BJ (cell line): ENCODE results near the gene TMEM92. TPM values are rescaled to one million over a fixed set of nuclear protein-coding genes. Genes with fewer than 3 reads are reported as not detected.

Source experiments
- CTCF ChIA-PET: fragments of 350-600 bp; formaldehyde crosslinking; extraction: SDS; loops from one replicate; lab custom pipeline; 2021; ENCODE audit warnings: antibody characterized with exemption, inconsistent platforms; lab: Yijun Ruan, JAX
- POLR2A ChIA-PET: fragments of 300-600 bp; sonication (Branson Sonifier 250); formaldehyde crosslinking; extraction: SDS; loops from one replicate; lab custom pipeline; 2021; ENCODE audit warnings: antibody characterized with exemption; lab: Charles Lee
- DNase-seq: peaks from one replicate; pipeline ENCODE4 v3.0.0-alpha.2; 2011; ENCODE audit warnings: low read depth
- H3K27me3 ChIP-seq: 2 replicates; pipeline ENCODE4 v1.6.0; 2011; ENCODE audit warnings: low read length; ENCODE audit not compliant: control insufficient read depth, insufficient read depth
- H3K36me3 ChIP-seq: 2 replicates; pipeline ENCODE4 v1.5.1; 2011; ENCODE audit warnings: low read length; ENCODE audit not compliant: control insufficient read depth, insufficient read depth
- H3K4me3 ChIP-seq: 2 replicates; pipeline ENCODE4 v1.5.1; 2011; ENCODE audit warnings: low read depth, mild to moderate bottlenecking, control low read depth, low read length
- CTCF ChIP-seq: IDR thresholded peaks from 2 replicates; pipeline ENCODE4 v1.5.1; 2011; ENCODE audit warnings: low read depth, mild to moderate bottlenecking, control low read depth, inconsistent platforms, low read length, moderate library complexity; ENCODE audit not compliant: insufficient read depth
- polyA plus RNA-seq: library from polyadenylated mRNA; depleted of rRNA; stranded (reverse); fragments of >200 nt; gene quantifications from 2 replicates; pipeline ENCODE4 v1.2.3, GENCODE V29; 2011

Gene TMEM92
- polyA plus RNA-seq, 1 experiment: 0.67 TPM

DNA sequence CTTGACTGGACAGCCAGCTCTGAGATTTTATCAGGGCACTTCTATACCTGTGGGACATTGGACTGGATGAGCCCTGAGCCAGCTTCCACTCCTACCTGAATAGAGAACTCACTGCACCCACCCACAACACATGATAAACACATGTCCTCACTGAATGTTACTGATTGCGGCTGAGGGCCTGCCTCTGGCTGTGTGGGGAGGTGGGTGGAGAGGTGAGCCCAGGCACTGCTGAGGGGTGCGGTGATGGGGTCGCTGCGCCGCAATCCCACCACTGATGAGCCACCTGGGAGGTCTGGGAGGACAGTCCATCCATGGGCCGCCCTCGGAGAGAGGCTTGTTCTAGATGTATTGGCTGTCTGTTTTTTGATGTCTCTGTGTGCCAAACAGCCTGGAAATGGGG lies 5.4 kb downstream of the TMEM92 start:
- Histone ChIP-seq H3K36me3 (peaks cover 5% of the 10 kb centered on the region), H3K4me3 (no peak overlapping the region), H3K27me3 (no peaks in the 10 kb centered on the region)
- ChIA-PET POLR2A (interaction anchor here (0.6 to 0.7 kb wide), 2 partner anchors 70 to 72 kb away, joined by 3 to 7 read pairs; no protein-coding TSS in a partner anchor), CTCF (interaction anchor here (0.7 to 18.7 kb wide), 6 partner anchors 10 to 118 kb away, joined by 4 to 515 read pairs (median 12); partner anchors contain the start of gene COL1A1)
- TF ChIP-seq CTCF: no peak
- no peak for DNase-seq

GRCh38 chr17:50280068-50280467 lies 5.8 kb downstream of the TMEM92 start:
- Histone ChIP-seq H3K36me3 (peaks cover 5% of the 10 kb centered on the region), H3K4me3 (no peak overlapping the region), H3K27me3 (no peaks in the 10 kb centered on the region)
- ChIA-PET CTCF (interaction anchor here (2.0 to 3.4 kb wide), 4 partner anchors 11 to 119 kb away, joined by 6 to 14 read pairs (median 11); no protein-coding TSS in a partner anchor), POLR2A (no interaction called here)
- DNase-seq: no peak
- no peak for TF ChIP-seq CTCF

DNA sequence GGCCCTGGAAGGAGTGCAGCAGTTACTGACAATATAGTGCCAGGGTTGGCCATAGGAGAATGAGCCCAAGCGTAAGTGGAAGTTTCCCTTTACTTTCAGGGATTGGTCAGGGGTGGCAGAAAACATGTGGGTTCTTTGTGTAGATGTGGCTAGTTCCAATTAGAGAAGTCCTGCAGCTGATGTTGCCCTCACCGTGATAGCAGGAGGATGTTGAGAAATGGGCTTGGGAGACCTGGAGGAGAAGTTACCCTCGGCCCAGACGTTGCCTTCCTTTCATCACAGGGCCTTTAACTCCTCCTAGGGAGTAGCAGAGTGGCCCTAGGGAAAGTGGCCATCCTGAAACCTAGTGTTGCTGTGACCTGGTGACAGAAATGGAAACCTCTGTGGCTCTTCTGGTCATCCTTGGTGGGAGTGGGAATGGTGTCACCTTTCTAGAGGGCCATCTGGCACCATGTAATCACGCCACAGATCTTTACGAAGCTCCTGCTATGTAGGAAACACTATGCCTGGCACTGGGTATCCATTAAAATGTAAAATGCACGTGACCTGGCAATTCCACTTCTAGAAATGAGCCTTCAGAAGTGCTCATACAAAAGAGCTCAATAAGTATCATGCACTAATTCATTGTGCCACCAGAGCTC lies 6.7 kb downstream of the TMEM92 start:
- no peak for TF ChIP-seq CTCF
- H3K36me3 ChIP-seq: peaks cover 6% of the 10 kb centered on the region
- POLR2A ChIA-PET: no interaction called here
- CTCF ChIA-PET: interaction anchor here (0.6 to 3.4 kb wide), 7 partner anchors 9 to 134 kb away, joined by 3 to 11 read pairs (median 4); partner anchors contain the start of gene COL1A1
- no peak overlapping the region for H3K4me3 ChIP-seq
- H3K27me3 ChIP-seq: no peaks in the 10 kb centered on the region
- no peak for DNase-seq

DNA sequence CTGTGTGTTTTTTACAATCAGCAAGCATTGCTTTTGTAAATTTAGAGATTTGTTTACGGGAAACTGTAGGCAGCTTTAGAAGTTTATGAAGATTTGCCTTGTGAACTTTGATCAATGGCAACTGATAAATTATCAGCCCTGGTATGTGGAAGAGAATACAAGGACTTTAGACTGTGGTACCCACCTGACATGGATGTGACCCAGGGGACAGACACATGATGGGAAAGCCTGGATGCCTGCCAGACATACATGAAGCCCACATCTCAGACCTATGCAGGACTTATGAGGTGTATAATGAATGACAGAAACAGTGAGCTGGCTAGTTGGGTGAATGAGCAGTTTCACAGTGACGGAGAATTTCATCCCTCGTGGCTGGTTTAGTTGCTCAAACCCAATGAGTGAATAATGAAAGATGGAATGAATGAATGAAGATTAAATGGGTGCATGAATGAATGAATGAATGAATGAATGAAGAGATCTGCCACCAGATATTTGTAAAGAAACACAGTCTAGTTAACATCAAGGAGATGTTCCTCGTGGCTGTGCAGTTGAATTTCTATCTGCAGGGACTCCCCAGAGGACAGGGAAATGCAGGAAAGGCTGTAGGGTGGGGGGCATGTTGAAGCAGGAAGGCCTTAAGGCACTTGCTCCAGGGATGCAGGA lies 7.6 kb downstream of the TMEM92 start:
- H3K36me3 ChIP-seq: peaks cover 6% of the 10 kb centered on the region
- no peak overlapping the region for H3K4me3 ChIP-seq
- POLR2A ChIA-PET: no interaction called here
- DNase-seq: no peak
- no peaks in the 10 kb centered on the region for H3K27me3 ChIP-seq
- CTCF ChIA-PET: interaction anchor here (0.7 to 3.4 kb wide), 9 partner anchors 10 to 167 kb away, joined by 3 to 11 read pairs (median 4); partner anchors contain the start of gene COL1A1
- no peak for TF ChIP-seq CTCF

DNA sequence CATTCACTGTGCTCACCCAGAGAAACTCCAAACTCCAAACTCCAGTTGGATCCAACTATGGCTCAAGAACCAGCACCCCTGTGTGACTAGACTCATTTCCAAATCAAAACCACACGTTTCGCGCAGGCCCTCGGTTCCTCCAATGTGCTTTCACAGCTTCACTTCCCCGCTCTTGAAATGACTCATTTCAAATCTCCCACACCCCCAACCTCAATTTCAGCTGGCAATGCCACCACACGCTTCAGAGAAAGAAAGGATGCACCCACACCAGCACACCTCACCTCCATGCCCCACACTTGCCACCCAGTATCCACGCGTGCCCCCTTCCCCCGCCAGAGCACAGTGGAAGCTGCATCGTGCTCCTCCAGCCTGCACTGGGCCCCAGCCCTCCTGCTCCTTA lies 9.0 kb downstream of the TMEM92 start:
- no peak for DNase-seq
- POLR2A ChIA-PET: no interaction called here

More for the DNA sequence above, 9.0 kb downstream of the TMEM92 start:
- CTCF ChIA-PET: interaction anchor here (1.5 to 3.4 kb wide), 4 partner anchors 13 to 168 kb away, joined by 4 to 11 read pairs (median 10); no protein-coding TSS in a partner anchor
- Histone ChIP-seq H3K27me3 (no peaks in the 10 kb centered on the region), H3K36me3 (peaks cover 6% of the 10 kb centered on the region), H3K4me3 (no peak overlapping the region)
- no peak for TF ChIP-seq CTCF
